KG1 (cell line): Measurements from ENCODE around the gene KLHDC10.
"Not testable (repeated sequence)": the region's sequence is repeated elsewhere in the genome, so short reads cannot be mapped to it uniquely, and the experiment has no call there.

Source experiments
- DNase-seq: peaks from one replicate; lab custom pipeline; 2025; lab: John Stamatoyannopoulos, UW

KLHDC10 gene

DNA sequence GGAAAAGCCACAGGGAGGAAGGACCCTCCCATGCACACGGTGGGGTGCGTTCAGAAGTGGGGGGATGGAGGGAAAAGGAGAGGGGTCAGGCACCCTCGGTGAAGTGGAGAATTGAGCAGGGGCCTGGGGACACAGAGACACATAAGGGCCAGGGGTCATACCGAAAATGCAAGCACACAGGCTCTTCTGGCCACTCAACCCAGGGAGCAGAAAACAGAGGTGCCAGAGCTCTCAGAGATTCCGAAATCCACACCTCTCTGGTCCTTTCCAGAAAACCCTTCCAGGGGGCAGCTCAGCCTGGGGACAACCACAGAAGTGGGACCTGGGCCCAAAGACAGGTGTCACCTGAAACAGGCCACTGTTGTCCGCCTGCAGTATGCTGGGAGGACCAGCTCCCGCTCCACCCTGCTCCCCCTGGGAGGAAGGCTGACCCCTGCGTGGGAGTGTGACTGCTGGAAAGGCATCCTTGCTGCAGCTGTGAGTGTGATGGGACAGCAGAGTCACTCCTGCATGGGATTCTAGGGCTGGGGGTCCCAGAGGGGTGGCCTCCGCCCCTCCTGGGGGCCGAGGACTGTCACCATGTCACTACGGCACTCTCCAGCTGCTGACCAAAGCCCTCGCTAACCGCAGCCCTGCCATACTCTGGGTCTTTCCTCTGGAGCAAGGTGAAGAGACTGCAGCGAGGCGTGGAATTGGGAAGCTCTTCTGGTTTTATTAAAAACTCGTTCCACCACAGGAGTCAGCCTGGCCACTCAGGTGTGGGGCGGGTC, 71.7 kb downstream of the KLHDC10 start:
- no peak for DNase-seq

DNA sequence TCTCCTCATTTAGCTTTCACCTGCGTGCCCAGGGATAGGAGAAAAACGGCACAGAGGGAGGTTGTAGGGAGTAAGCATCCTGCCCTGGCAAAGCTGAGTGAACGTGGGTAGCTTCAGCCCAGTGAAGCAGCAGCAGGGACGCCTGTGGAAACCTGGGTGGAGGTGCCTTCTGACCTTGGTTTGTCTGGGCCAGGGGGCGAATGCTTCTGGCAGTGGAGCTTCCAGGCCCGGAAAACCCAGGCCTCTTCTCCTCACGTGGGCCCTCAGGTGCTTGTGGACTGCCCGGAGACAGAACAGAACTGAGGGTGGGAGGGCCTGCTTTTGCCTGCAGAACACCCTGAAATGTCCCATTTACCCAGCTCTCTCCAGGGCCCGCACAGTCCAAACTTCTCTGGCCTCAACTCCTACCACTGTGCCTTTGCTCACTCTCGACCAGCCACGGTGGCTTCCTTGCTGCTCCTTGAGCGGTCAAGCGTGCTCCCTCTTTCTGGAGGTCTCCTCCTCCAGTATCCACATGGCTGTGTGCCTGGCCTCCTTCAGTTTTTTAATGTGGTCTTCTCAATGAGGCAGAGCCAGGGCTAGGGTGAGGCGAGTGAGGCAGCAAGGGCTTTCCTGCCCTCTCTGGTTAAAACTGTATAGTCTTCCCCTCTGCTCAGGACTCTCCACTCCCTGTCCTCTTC, 72.5 kb downstream of the KLHDC10 start:
- DNase-seq = no peak

DNA sequence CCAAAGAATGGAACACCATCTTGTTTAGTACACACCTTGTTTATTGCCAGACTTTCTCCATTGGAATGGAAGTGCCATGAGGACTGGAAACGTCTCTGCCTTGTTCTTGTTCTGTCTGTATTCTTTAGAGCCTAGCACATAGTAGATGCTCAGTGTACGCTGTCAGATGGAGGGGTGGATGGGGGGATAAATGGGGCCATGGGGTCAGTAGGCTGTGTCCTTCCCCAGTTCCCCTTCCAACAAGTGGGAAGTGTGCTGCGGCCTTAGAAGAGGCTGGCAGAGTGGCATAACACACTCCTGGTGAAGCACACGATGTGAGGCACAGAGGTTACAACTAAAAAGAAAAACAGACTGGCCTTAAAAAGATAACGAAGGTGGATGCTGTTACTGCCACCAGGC, 73.0 kb downstream of the KLHDC10 start:
- DNase-seq = no peak

DNA sequence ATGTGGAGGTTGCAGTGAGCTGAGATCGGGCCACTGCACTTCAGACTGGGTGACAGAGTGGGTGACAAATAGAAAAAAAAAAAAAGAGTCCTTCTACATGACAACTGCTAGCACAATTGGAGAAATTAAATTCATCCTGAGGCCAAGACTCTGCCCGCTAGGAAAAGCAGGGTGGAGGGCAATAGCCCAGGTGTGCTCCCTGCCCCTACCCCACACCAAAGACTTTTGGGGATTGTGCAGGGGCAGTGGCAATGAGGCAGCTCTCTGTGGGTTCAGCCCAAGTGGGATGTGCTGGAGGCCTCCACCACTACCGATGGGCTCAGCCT, 73.6 kb downstream of the KLHDC10 start:
- no peak for DNase-seq

DNA sequence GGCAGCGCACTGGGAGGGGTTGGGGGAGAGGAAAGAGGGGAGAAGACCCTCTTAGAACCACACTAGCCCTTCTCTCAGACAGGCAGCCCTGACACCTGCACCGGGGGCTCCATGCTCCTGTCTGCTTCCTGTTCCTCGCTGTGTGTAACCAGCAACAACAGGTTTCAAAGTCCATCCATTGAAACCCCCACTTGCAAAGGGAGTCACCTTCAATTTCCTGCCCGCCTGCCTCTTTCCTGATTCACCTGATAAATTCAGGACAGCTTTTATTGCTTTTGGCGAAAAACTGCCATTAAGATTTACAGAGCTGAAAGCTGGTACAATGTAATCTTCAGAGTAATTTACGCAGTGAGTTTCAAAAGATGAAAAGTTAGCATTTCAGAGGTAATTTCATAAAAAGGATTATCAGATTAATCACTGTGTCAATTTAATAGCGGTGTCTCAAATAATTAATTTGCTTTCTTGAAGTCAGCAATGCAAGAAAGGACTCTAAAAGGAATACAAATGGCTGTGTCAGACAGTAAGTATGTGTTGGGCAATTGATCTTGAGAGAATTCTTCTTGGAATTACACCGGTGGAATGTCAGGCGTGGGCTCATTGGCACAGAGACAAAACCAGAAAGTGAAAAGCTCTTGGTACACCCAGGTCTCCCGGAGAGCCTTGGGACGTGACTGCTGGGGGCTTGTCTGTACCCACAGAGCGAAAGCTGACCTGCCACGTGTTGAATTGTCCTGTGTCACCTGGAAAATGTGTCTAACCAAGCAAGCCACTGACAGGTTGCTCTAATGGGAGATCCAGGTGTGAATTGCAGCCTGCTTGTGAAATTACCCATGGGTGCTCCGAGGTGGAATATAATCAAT, 74.2 kb downstream of the KLHDC10 start:
- DNase-seq = no peak

DNA sequence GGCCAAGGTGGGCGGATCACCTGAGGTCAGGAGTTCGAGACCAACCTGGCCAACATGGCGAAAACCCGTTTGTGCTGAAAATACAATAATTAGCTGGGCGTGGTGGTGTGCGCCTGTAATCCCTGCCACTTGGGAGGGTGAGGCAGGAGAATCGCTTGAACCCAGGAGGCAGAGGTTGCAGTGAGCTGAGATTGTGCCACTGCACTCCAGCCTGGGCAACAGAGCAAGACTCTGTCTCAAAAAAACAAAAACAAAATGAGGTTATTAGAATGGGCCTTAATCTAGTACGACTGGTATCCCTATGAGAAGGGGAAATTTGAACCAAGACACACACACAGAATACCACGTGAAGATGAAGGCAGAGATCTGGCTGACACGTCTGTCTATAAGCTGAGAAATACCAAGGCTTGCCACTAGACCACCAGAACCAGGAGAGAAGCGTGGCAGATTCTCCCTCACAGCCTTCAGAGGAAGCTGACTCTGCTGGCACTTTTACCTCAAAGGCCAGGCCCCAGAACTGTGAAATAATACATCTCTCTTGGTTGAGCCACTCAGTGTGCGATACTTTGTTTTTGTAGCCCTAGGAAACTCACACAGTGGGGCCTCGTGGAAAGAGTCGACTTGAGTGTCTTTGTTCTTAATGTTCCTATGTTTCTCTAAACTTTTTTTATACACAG, 75.2 kb downstream of the KLHDC10 start:
- no peak for DNase-seq

DNA sequence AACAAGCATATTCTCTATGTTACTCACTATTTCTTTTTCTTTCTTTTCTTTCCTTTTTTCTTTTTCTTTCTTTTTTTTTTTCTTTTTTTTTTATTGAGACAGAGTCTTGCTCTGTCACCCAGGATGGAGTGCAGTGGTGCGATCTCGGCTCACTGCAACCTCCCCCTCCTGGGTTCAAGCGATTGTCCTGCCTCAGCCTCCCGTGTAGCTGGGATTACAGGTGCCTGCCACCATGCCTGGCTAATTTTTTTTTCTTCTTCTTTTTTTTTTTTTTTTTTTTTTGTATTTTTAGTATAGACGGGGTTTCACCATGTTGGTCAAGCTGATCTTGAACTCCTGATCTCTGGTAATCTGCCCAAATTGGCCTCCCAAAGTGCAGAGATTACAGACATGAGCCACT, 75.8 kb downstream of the KLHDC10 start:
- not testable (repeated sequence) for DNase-seq

DNA sequence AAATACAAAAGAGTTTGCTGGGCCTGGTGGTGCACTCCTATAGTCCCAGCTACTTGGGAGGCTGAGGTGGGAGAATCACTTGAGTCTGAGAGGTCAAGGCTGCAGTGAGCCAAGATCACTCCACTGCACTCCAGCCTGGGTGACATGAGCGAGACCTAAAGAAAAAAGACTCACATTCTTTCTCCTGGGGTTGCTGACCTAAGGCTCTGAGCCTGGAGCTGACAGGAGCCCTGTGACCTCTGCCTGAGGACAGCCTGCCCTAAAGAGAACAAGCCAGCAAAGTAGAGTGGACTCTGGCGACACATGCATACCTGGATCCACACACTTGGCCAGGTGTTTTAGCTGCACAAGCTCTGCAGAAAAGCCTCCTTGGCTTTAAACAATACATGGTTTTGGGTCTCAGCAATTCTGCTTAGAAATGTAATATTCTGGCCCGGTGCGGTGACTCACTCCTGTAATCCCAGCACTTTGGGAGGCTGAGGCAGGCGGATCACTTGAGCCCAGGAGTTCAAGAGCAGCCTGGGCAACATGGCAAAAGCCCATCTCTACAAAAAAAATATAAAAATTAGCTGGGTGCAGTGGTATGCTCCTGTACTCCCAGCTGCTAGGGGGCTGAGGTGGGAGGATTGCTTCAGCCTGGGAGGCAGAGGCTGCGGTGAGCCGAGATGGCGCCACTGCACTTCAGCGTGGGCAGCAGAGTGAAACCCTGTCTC, 76.5 kb downstream of the KLHDC10 start:
- no peak for DNase-seq

DNA sequence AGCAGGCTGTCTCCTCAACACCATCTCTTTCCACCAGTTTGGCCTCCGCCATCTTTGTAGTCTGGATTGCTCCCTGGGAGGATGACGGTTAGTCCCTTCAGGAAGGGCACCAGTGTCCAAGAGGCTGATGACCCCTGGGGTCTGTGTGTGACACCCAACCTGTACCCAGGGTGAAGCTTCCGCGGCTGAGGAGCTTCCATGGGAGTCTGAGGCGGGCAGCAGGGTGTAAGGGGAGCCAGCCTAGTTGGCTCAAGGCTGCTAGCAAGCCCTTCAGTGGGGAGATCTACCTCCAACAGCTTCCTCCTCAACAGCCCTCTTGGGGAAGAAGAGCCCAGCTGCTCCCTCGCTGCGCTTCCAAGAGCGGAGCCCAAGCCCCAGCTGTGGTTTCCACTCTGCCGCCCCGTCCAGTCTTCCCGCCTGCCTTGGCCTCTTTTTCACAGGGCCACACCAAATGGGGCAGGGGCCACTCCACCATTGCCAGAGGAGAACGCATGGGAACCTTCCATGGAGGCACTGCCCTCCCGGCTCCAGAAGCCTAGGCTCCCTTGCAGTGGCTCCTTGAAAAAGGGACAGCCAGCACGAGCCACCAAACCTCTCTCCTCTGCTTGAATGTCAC, 77.5 kb downstream of the KLHDC10 start:
- no peak for DNase-seq

DNA sequence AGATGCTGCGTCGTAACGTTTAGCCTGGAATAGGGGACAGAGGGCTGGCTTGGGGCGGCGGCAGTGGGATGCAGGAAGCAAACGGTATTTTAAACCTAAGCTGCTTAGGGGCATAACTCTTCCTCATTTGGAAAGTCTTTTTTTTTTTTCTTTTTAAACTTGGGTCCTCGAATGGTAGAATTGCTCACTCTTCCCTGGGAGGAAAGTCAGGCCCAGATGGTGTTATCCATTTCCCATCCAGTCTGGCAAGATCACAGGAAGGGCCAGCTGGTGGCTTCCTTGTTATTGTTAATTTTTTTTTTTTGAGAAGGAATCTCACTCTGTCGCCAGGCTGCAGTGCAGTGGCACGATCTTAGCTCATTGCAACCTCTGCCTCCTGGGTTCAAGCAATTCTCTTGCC, 78.2 kb downstream of the KLHDC10 start:
- no peak for DNase-seq

DNA sequence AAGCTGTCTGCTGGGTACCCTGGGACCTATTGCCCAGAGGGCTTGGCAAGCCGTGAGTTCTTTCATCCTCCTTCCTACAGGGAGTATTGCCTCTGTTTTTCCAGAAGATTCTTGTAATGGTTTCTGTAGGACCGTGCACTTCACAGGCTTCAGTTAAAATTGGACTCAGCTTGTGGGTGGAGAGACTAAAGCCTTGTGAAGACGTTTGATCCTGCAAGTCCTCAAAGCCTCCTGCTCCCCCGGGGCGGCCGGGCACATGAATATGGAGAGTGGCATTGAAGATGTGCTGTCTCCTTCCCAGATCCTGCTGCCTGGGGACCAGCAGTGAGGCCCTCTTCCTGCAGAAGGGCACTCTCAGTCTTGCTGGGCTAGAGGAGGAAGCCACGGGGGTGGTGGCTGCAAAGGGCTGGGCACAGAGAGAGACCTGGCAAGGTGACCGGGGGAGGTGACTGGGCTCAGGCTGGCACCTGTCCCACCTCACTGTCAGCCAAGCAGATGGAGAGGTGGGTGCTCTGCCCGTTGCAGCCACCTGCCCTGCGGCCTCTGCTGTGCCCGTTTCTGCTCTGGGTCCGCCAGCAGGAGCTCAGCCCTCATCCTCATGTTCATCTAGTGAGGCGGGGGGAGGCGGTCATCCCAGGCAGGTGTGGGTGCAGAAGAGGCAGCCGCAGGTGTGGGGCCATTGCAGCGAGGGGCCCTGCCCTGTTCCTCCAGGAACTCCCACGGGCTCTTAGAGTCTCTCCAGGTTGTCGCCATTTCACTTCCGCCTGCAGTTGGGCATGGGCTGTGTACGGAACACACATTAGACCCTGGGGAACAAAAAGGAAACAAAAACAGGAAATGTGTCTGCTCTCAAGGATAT, 79.2 kb downstream of the KLHDC10 start:
- DNase-seq = no peak

DNA sequence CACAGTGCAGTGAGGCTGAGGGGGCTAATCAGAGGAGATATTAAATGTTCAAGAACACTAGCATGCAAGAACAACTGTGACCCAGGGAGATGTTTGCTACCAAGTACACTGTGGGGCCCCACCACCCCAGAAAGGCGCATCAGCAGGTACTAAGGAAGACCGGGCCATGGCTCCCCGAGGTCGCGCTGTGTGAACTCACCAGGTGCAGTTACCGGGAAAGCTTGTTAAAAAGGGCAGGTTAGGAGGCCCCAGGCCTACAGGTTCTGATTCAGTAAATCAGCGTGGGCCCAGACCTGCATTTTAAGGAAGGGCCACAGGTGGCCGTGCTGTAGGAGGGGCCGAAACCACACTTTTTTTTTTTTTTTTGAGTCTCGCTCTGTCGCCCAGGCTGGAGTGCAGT, 80.3 kb downstream of the KLHDC10 start:
- no peak for DNase-seq

DNA sequence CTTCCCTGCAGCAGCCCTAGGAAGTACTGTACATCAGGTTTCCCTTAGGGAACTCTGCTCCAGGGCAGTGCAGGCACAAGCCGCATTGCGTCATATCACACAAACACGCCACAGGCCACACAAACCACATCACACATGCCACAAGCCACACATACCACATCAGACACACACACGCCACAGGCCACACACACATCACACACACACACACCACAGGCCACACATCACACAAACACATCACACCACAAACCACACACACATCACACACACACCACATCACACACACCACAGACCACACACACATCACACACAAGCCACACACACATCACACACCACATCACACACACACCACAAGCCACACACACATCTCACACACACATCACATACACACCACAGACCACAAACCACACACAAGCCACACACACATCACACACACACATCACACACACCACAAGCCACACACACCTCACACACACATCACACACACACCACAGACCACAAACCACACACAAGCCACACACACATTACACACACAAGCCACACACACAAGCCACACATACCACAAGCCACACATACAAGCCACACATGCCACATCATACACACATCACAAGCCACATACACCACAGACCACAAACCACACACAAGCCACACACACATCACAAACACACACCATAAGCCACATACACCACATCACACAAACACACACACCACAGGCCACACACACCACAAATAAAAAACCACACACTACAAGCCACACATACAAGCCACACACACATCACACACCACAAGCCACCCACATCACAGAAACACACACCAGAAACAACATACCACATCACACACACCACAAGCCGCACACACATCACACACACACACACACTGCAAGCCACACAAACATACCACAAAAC, 81.5 kb downstream of the KLHDC10 start:
- no peak for DNase-seq

DNA sequence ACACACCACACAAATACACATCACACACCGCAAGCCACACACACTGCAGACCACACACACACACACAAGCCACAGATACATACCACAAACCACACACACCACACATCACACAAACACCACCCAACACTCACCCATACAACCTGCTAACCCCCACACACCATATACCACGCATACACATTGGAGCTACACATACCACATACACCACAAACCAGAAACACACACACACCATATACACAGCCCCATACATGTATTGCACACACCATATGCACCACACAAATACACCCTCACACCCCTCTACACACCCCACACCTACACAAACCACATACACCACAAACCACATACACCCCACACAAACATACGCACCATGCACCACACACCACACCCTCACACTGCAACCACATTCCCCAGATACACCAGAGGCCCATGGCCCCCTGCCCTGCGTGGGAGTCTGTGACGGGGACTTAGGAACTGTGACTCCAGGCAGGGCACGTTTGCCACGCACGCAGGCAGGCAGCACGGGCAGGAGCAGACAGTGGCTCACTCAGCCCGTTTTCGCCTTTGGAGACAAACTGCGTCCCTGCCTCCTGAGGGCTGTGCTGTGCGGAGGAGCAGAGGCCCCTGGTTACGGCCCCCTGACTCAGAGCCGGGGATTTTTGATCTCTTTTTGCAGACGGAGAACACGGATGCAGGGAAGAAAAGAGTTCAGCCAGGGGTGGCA, 82.3 kb downstream of the KLHDC10 start:
- DNase-seq = no peak

DNA sequence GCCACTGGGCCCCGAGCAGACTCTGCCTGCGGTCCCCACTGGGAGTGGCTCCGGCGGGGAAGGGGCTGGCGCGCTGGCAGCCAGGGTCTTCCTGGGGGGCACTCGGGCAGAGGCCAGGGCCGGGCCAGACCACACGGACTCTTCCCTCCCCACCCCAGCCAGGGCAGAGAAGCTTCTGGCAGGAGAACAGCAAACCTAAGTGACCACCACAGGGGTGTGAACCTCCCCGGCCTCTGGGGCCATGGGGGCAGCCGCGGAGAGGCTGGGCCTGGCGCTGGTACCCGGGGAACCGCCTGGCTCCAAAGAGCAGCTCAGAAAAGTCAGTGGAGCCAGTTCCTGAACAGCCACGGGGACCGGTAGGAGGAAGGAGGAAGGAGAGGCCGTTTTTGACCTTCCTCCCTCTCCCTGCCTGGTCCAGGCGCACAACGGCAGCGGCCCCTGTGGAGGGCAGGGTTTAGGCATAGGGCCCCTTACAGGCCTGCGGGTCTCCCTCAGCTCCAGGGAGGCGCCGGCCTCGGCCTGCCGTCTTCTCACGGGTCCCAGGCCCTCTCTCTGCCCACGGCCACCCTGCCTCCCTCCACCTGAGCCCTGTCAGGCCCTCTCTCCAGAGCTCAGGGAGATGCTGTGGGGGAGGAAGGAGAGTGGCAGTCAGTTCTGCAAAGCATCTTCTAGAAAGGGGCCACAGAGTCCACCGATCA, 83.0 kb downstream of the KLHDC10 start:
- no peak for DNase-seq

DNA sequence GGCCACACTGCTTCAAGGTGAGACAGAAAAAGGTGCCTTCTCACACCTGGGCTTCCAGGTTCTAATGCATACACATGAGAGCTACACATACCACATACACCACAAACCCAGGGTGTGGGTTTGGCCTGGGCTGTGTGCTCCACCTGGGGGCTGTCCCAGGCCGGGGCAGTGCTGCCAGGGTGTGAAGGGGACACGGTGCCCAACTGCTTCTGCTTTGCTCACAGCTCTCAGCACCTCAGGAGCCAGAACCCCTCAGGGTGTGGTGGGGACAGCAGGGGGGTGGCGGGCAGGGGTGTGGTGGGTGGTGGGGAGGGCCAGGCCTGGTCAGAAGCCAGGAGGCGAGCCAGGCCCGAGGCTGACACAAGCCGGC, 83.8 kb downstream of the KLHDC10 start:
- DNase-seq = no peak

DNA sequence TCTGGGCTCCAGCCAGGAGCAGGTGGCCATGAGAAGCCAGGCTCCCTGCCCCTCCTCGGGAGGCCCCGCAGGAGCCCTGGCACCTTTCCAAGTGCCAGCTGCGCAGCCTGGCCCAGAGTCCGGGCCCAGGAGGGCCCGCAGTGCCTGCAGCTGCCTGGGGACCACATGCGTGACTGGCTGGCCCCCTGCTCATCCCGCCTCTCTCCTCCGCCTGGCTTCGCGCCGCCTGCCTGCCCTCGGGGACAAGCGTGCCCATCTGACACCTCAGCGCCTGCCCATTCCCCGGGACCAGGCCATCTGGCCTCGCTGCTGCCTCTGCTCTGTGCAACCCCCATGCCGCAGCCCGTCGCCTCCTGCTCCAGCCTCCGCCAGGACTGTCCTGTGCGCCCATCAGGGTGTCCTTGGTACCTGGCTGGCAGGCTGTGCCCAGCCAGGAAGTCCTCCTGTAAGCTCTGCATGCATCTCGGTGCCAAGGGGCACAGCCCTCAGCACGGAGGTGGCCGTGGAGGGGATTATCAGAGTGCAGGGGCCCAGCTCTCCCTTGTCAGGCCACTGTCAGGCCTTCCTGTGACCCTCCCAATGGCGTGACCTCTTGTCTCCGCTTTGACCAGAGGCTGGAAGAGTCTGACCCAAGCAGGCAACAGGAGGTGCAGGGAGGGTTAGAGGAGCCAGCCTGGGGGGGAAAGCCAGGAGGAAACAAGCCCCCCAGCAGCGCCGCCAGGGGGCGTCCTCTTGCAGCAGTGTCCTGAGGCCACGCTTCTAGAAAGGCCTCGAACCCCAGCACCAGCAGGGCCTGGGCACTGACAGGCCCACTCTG, 84.4 kb downstream of the KLHDC10 start:
- no peak for DNase-seq
